Activated T-cell treated with anti-CD3 and anti-CD28 coated beads, Interleukin-2, amount 50 U/mL, for 72 hours (primary cell): Measurements from ENCODE around the gene NUFIP1. TPM values are rescaled to one million over a fixed set of nuclear protein-coding genes. Genes with fewer than 3 reads are reported as not detected.
"Not testable (repeated sequence)": the region's sequence is repeated elsewhere in the genome, so short reads cannot be mapped to it uniquely, and the experiment has no call there.

Source experiments
- ATAC-seq, 2 donors: fragments of 150-1000 bp; cut with Tn5 transposase; replicated peaks in 1 of 2; 2 replicates each; pipeline ENCODE4 v1.10.0; 2021; ENCODE audit warnings: moderate library complexity in 2 of 2, mild to moderate bottlenecking in 1 of 2
- DNase-seq, 2 donors: peaks; one replicate each; pipeline ENCODE4 v3.0.0; 2021 to 2022; ENCODE audit warnings: mixed read lengths in 1 of 2
- H3K27ac Mint-ChIP-seq: one replicate; pipeline ENCODE4 v1.8.0; 2022; ENCODE audit warnings: mild to moderate bottlenecking, moderate library complexity, mixed read lengths
- H3K27me3 Mint-ChIP-seq: one replicate; pipeline ENCODE4 v1.8.0; 2022; ENCODE audit warnings: low read depth, mixed read lengths
- H3K36me3 Mint-ChIP-seq, 2 donors: one replicate each; pipeline ENCODE4 v1.8.0; 2022; ENCODE audit warnings: mixed read lengths in 2 of 2, mild to moderate bottlenecking in 1 of 2; ENCODE audit not compliant: insufficient read depth in 2 of 2
- H3K4me1 Mint-ChIP-seq: one replicate; pipeline ENCODE4 v1.8.0; 2022; ENCODE audit warnings: low read depth, mixed read lengths
- H3K4me3 Mint-ChIP-seq, 2 donors: one replicate each; pipeline ENCODE4 v1.8.0; 2022; ENCODE audit warnings: mild to moderate bottlenecking in 2 of 2, mixed read lengths in 2 of 2, moderate library complexity in 2 of 2
- H3K9me3 Mint-ChIP-seq, 2 donors: one replicate each; pipeline ENCODE4 v1.8.0; 2022; ENCODE audit warnings: mixed read lengths in 2 of 2
- total RNA-seq, 2 donors: library from RNA; stranded (reverse); gene quantifications; one replicate each; pipeline ENCODE4 v1.2.3, GENCODE V29; 2022

Gene NUFIP1
- total RNA-seq, 2 donors from 2014 or later = 4.8 to 8.0 TPM

- Mint-ChIP-seq H3K27ac (no peak overlapping the region), H3K4me1 (no peaks in the 10 kb centered on the region), H3K27me3 (no peaks in the 10 kb centered on the region), H3K4me3 (no peak overlapping the region), H3K36me3 (peaks cover 0 to 4% of the 10 kb centered on the region in 2 donors), H3K9me3 (no peaks in the 10 kb centered on the region)
- DNase-seq = no peak
- no peak for ATAC-seq
These were observed 33.9 kb downstream of the NUFIP1 start for GRCh38 chr13:44955406-44955805.

GRCh38 chr13:44954224-44954623, 35.0 kb downstream of the NUFIP1 start:
- H3K27ac Mint-ChIP-seq = no peak overlapping the region

GRCh38 chr13:44952671-44953070, 36.6 kb downstream of the NUFIP1 start:
- no peaks in the 10 kb centered on the region for H3K9me3 Mint-ChIP-seq
- no peak overlapping the region for H3K4me3 Mint-ChIP-seq
- ATAC-seq = no peak
- H3K27ac Mint-ChIP-seq = no peak overlapping the region
- H3K36me3 Mint-ChIP-seq = peaks cover 0 to 5% of the 10 kb centered on the region in 2 donors
- H3K27me3 Mint-ChIP-seq = no peaks in the 10 kb centered on the region
- H3K4me1 Mint-ChIP-seq = no peaks in the 10 kb centered on the region
- no peak for DNase-seq

More at GRCh38 chr13:44954224-44954623, 35.0 kb downstream of the NUFIP1 start:
- no peak overlapping the region for H3K4me3 Mint-ChIP-seq
- H3K9me3 Mint-ChIP-seq = no peaks in the 10 kb centered on the region
- DNase-seq = no peak
- no peaks in the 10 kb centered on the region for H3K27me3 Mint-ChIP-seq
- H3K4me1 Mint-ChIP-seq = no peaks in the 10 kb centered on the region
- H3K36me3 Mint-ChIP-seq = peaks cover 0 to 4% of the 10 kb centered on the region in 2 donors
- no peak for ATAC-seq

GRCh38 chr13:44951184-44951583, 38.1 kb downstream of the NUFIP1 start:
- ATAC-seq (no peak), DNase-seq (no peak)
- Mint-ChIP-seq H3K4me3 (no peak overlapping the region), H3K27ac (no peak overlapping the region), H3K27me3 (no peaks in the 10 kb centered on the region), H3K4me1 (no peaks in the 10 kb centered on the region), H3K9me3 (no peaks in the 10 kb centered on the region), H3K36me3 (peaks cover 0 to 5% of the 10 kb centered on the region in 2 donors)

GRCh38 chr13:44943411-44943810, 45.9 kb downstream of the NUFIP1 start:
- H3K27me3 Mint-ChIP-seq, H3K4me3 Mint-ChIP-seq, ATAC-seq, H3K4me1 Mint-ChIP-seq, H3K27ac Mint-ChIP-seq, H3K9me3 Mint-ChIP-seq, DNase-seq, H3K36me3 Mint-ChIP-seq: not testable (repeated sequence)

- no peaks in the 10 kb centered on the region for H3K9me3 Mint-ChIP-seq
- DNase-seq (no peak), ATAC-seq (no peak)
- peaks cover 0 to 7% of the 10 kb centered on the region in 2 donors for H3K36me3 Mint-ChIP-seq
- H3K4me1 Mint-ChIP-seq = peaks cover 12% of the 10 kb centered on the region
- H3K4me3 Mint-ChIP-seq = no peak overlapping the region
- no peaks in the 10 kb centered on the region for H3K27me3 Mint-ChIP-seq
- no peak overlapping the region for H3K27ac Mint-ChIP-seq
These were observed 50.4 kb downstream of the NUFIP1 start for GRCh38 chr13:44938854-44939253.

GRCh38 chr13:44936246-44936645, 53.0 kb downstream of the NUFIP1 start:
- Mint-ChIP-seq H3K9me3 (no peaks in the 10 kb centered on the region), H3K27me3 (peaks cover 7% of the 10 kb centered on the region), H3K4me1 (peaks cover 12% of the 10 kb centered on the region), H3K27ac (no peak overlapping the region), H3K36me3 (peaks cover 0 to 2% of the 10 kb centered on the region in 2 donors), H3K4me3 (no peak overlapping the region)
- ATAC-seq = no peak
- DNase-seq = no peak

GRCh38 chr13:44934724-44935123, 54.5 kb downstream of the NUFIP1 start:
- H3K27ac Mint-ChIP-seq = peak overlapping the region; percentile 91
- peak overlapping the region in 1 of 2 donors; percentile 64 for H3K4me3 Mint-ChIP-seq

GRCh38 chr13:44932850-44933251, 56.4 kb downstream of the NUFIP1 start:
- Mint-ChIP-seq H3K27ac (no peak overlapping the region), H3K4me1 (peaks cover 12% of the 10 kb centered on the region), H3K9me3 (no peaks in the 10 kb centered on the region), H3K4me3 (no peak overlapping the region), H3K36me3 (peaks cover 0 to 2% of the 10 kb centered on the region in 2 donors), H3K27me3 (peaks cover 15% of the 10 kb centered on the region)
- no peak for ATAC-seq
- DNase-seq = no peak

More at GRCh38 chr13:44934724-44935123, 54.5 kb downstream of the NUFIP1 start:
- peak; percentile 77 to 81 for ATAC-seq
- H3K27me3 Mint-ChIP-seq = peaks cover 15% of the 10 kb centered on the region
- no peaks in the 10 kb centered on the region for H3K9me3 Mint-ChIP-seq
- peaks cover 12% of the 10 kb centered on the region for H3K4me1 Mint-ChIP-seq
- peaks cover 0 to 2% of the 10 kb centered on the region in 2 donors for H3K36me3 Mint-ChIP-seq
- DNase-seq = no peak

GRCh38 chr13:44932171-44932849, 57.0 kb downstream of the NUFIP1 start:
- H3K9me3 Mint-ChIP-seq = no peaks in the 10 kb centered on the region
- no peaks in the 10 kb centered on the region for H3K36me3 Mint-ChIP-seq
- H3K27me3 Mint-ChIP-seq = peaks cover 15% of the 10 kb centered on the region
- DNase-seq = no peak
- peaks cover 12% of the 10 kb centered on the region for H3K4me1 Mint-ChIP-seq
- H3K27ac Mint-ChIP-seq = no peak overlapping the region
- ATAC-seq = no peak
- no peak overlapping the region for H3K4me3 Mint-ChIP-seq

- Mint-ChIP-seq H3K36me3 (no peaks in the 10 kb centered on the region), H3K9me3 (no peaks in the 10 kb centered on the region), H3K4me3 (no peak overlapping the region), H3K4me1 (peaks cover 12% of the 10 kb centered on the region), H3K27ac (no peak overlapping the region), H3K27me3 (peaks cover 18% of the 10 kb centered on the region)
- no peak for ATAC-seq
- no peak for DNase-seq
These were observed 58.2 kb downstream of the NUFIP1 start for GRCh38 chr13:44930963-44931623.

- Mint-ChIP-seq H3K36me3 (no peaks in the 10 kb centered on the region), H3K4me3 (no peak overlapping the region), H3K27ac (no peak overlapping the region), H3K4me1 (peaks cover 10% of the 10 kb centered on the region), H3K9me3 (no peaks in the 10 kb centered on the region), H3K27me3 (peaks cover 26% of the 10 kb centered on the region)
- ATAC-seq (no peak), DNase-seq (no peak)
These were observed 59.0 kb downstream of the NUFIP1 start for GRCh38 chr13:44930280-44930679.

GRCh38 chr13:44929692-44930091, 59.6 kb downstream of the NUFIP1 start:
- peaks cover 4% of the 10 kb centered on the region for H3K4me1 Mint-ChIP-seq
- H3K27me3 Mint-ChIP-seq = peaks cover 32% of the 10 kb centered on the region
- ATAC-seq (no peak), DNase-seq (no peak)
- H3K27ac Mint-ChIP-seq = no peak overlapping the region
- no peaks in the 10 kb centered on the region for H3K36me3 Mint-ChIP-seq
- no peaks in the 10 kb centered on the region for H3K9me3 Mint-ChIP-seq
- no peak overlapping the region for H3K4me3 Mint-ChIP-seq
